Endothelial cell of umbilical vein (primary cell): ENCODE results near the gene EFNA2.

ENCODE experiments used
- MYC ChIP-seq: IDR thresholded peaks from one replicate; pipeline ENCODE4 v1.6.1; 2011; ENCODE audit warnings: mild to moderate bottlenecking, low read depth, low read length
- POLR2A ChIP-seq: IDR thresholded peaks from 2 replicates; pipeline ENCODE4 v1.6.1; 2012; ENCODE audit warnings: low read depth, mild to moderate bottlenecking, control low read depth, low read length
- POLR2AphosphoS5 ChIP-seq: IDR thresholded peaks from 2 replicates; pipeline ENCODE4 v1.6.1; 2012; ENCODE audit warnings: low read depth, mild to moderate bottlenecking, control low read depth, low read length, moderate library complexity; ENCODE audit not compliant: insufficient read depth
- TF ChIP-seq, protein P1 (sequence below): IDR thresholded peaks from 2 replicates; pipeline ENCODE4 v1.6.1; 2011; ENCODE audit not compliant: insufficient read depth, insufficient read length
- TF ChIP-seq, protein P2 (sequence below), 2 donors: IDR thresholded peaks; 1 replicate in 1 of 2; 2 replicates in 1 of 2; pipeline ENCODE4 v1.5.1; 2011; ENCODE audit warnings: low read length in 2 of 2, mild to moderate bottlenecking in 2 of 2, moderate library complexity in 2 of 2, control low read depth in 1 of 2, inconsistent platforms in 1 of 2, low read depth in 1 of 2; ENCODE audit not compliant: insufficient read depth in 1 of 2; ENCODE audit errors: extremely low read depth in 1 of 2

DNA sequence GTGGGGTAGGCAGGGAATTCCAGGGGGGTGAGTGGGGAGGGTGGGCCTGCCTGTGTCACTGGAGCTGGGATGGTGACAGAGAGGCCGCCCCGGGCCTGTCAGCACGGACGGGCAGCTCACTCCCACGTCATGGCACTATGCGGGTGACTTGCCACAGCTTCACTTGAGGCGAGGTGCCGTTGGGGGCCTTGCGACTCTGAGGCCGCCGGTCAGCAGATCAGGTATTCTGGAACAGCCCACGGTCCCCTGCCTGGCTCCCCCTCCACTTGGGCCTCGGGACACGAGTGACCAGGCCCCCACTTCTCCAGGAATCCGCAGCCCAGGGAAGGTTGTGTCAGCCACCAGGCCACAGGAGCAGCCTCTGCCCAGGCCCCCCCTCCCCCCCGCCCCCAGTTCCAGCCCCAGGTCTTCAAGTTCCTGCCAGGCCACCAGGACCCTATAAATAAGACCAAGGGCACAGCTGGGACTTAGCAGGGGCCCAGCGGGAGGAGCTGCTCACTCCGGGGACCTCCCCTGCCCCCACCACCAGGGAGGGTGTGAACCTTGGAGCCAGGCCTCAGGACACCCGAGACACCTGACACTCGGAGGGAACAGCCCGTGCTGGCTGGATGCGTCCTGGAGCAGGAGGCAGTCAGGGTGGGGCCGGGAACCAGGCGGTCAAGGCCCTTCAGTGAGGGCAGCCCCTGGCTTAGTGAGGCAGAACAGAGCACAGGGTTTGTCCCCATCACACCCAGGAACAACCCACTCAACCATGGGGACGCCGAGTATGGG is 40.0 kb upstream of the EFNA2 start:
- TF ChIP-seq POLR2A (no peak), MYC (no peak), POLR2AphosphoS5 (no peak)
- TF ChIP-seq, protein P1, sequence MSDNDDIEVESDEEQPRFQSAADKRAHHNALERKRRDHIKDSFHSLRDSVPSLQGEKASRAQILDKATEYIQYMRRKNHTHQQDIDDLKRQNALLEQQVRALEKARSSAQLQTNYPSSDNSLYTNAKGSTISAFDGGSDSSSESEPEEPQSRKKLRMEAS, result no peak
- TF ChIP-seq, protein P2, sequence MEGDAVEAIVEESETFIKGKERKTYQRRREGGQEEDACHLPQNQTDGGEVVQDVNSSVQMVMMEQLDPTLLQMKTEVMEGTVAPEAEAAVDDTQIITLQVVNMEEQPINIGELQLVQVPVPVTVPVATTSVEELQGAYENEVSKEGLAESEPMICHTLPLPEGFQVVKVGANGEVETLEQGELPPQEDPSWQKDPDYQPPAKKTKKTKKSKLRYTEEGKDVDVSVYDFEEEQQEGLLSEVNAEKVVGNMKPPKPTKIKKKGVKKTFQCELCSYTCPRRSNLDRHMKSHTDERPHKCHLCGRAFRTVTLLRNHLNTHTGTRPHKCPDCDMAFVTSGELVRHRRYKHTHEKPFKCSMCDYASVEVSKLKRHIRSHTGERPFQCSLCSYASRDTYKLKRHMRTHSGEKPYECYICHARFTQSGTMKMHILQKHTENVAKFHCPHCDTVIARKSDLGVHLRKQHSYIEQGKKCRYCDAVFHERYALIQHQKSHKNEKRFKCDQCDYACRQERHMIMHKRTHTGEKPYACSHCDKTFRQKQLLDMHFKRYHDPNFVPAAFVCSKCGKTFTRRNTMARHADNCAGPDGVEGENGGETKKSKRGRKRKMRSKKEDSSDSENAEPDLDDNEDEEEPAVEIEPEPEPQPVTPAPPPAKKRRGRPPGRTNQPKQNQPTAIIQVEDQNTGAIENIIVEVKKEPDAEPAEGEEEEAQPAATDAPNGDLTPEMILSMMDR (IDR thresholded peaks at IDR 0.05; ENCODE audit: extremely low read depth in 1 of 2, insufficient read depth in 1 of 2, low read depth in 1 of 2, low read length in 2 of 2), result no peak
